Lower leg skin (tissue), 3 donors: ENCODE results near the gene SOX5.

ENCODE experiments used
- POLR2A ChIP-seq, 2 donors: fragments of 450-650 bp; IDR thresholded peaks; one replicate each; pipeline ENCODE4 v1.6.1; 2016 to 2017; ENCODE audit warnings: antibody characterized with exemption in 2 of 2, mild to moderate bottlenecking in 1 of 2, moderate library complexity in 1 of 2
- TF ChIP-seq, protein P1 (sequence below), 3 donors: fragments of 450-650 bp; IDR thresholded peaks; one replicate each; pipeline ENCODE4 v1.5.1; 2016; ENCODE audit warnings: antibody characterized with exemption in 3 of 3, mild to moderate bottlenecking in 3 of 3, moderate library complexity in 2 of 3

DNA sequence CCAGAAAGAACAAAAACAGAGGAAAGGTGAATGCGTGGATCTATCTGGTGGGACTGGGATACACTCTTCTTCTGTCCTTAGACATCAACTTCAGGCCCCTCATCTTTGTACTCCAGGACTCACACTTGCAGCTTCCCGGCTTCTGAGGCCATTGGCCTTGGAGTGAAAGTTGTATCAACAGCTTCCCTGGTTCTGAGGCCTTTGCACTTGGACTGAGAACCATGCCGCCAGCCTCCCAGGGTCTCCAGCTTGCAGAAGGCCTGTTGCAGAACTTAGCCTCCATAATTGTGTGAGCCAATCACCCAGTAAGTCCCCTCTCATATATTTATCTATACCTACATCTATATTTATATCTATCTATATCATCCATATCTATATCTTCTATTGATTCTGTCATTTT, 218.4 kb downstream of the SOX5 start:
- TF ChIP-seq, protein P1, sequence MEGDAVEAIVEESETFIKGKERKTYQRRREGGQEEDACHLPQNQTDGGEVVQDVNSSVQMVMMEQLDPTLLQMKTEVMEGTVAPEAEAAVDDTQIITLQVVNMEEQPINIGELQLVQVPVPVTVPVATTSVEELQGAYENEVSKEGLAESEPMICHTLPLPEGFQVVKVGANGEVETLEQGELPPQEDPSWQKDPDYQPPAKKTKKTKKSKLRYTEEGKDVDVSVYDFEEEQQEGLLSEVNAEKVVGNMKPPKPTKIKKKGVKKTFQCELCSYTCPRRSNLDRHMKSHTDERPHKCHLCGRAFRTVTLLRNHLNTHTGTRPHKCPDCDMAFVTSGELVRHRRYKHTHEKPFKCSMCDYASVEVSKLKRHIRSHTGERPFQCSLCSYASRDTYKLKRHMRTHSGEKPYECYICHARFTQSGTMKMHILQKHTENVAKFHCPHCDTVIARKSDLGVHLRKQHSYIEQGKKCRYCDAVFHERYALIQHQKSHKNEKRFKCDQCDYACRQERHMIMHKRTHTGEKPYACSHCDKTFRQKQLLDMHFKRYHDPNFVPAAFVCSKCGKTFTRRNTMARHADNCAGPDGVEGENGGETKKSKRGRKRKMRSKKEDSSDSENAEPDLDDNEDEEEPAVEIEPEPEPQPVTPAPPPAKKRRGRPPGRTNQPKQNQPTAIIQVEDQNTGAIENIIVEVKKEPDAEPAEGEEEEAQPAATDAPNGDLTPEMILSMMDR (IDR thresholded peaks at IDR 0.05) = no peak
- TF ChIP-seq POLR2A (IDR thresholded peaks at IDR 0.05) = no peak
